Mesothelial cell of epicardium (in vitro differentiated cells): ENCODE data around the gene VPS52. TPM values are rescaled to one million over a fixed set of nuclear protein-coding genes. Genes with fewer than 3 reads are reported as not detected.

Source experiments
- DNase-seq, 2 experiments: peaks; one replicate each; pipeline ENCODE4 v3.0.0; 2021; ENCODE audit warnings: low spot score in 2 of 2; ENCODE audit not compliant: unreplicated experiment in 2 of 2
- H3K27ac Mint-ChIP-seq: 2 replicates; pipeline ENCODE4 v1.8.0; 2021; ENCODE audit warnings: mixed read lengths
- H3K27me3 Mint-ChIP-seq: 2 replicates; pipeline ENCODE4 v1.8.0; 2021; ENCODE audit warnings: low read depth, mixed read lengths
- H3K36me3 Mint-ChIP-seq: 2 replicates; pipeline ENCODE4 v1.8.0; 2021; ENCODE audit warnings: mixed read lengths
- H3K4me1 Mint-ChIP-seq: 2 replicates; pipeline ENCODE4 v1.8.0; 2021; ENCODE audit warnings: mixed read lengths
- H3K4me3 Mint-ChIP-seq: 2 replicates; pipeline ENCODE4 v1.8.0; 2021; ENCODE audit warnings: mild to moderate bottlenecking, moderate library complexity, mixed read lengths
- H3K9me3 Mint-ChIP-seq: 2 replicates; pipeline ENCODE4 v1.8.0; 2021; ENCODE audit warnings: mixed read lengths
- total RNA-seq: library from RNA; stranded (reverse); gene quantifications from 3 replicates; pipeline ENCODE4 v1.2.1, GENCODE V29; 2021
- TF ChIP-seq, protein P1 (sequence below): fragments of 200-600 bp; sonication (generic); IDR thresholded peaks from one replicate; pipeline ENCODE4 v1.5.0; 2021; ENCODE audit warnings: antibody characterized with exemption; ENCODE audit not compliant: unreplicated experiment

Gene VPS52
- total RNA-seq, 1 donor from 2014 or later = 69.8 TPM

DNA sequence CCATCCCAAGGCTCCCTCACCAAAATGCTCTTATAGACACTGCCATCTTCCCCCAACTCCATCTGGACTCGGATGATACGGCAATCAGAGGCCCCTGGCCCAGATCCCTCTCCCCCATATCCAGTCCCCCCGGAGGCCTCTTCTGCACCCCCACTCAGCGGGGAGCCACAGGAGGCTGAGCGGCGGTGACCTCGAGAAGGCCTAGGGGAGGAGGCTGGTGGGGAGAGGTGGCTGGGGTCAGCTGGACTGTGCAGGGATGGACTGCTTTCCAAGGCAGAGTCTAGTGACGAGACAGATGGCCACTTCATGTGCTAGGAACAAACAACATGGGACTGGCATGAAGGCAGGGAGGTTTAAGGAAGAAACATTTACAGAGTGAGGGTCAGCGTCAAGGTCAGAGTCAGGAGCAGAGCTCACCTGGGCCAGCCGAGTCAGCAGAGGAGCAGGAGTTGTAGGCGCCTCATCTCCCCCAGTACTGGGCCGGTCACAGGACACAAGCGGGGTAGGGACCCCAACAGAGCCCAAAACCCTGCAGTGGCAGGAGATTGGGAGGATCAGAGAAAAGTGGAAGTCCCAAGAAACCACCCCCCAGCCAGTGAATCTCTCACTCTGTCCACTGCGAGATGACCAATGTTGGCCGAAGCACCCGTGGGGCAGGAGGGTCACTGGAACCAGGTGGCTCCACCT lies 21.5 kb upstream of the VPS52 start:
- Mint-ChIP-seq H3K27me3 (no peaks in the 10 kb centered on the region), H3K4me3 (no peak overlapping the region), H3K4me1 (peaks cover 34% of the 10 kb centered on the region), H3K9me3 (no peaks in the 10 kb centered on the region), H3K27ac (no peak overlapping the region), H3K36me3 (peaks cover 1% of the 10 kb centered on the region)
- no peak for DNase-seq
- TF ChIP-seq, protein P1, sequence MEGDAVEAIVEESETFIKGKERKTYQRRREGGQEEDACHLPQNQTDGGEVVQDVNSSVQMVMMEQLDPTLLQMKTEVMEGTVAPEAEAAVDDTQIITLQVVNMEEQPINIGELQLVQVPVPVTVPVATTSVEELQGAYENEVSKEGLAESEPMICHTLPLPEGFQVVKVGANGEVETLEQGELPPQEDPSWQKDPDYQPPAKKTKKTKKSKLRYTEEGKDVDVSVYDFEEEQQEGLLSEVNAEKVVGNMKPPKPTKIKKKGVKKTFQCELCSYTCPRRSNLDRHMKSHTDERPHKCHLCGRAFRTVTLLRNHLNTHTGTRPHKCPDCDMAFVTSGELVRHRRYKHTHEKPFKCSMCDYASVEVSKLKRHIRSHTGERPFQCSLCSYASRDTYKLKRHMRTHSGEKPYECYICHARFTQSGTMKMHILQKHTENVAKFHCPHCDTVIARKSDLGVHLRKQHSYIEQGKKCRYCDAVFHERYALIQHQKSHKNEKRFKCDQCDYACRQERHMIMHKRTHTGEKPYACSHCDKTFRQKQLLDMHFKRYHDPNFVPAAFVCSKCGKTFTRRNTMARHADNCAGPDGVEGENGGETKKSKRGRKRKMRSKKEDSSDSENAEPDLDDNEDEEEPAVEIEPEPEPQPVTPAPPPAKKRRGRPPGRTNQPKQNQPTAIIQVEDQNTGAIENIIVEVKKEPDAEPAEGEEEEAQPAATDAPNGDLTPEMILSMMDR = no peak

DNA sequence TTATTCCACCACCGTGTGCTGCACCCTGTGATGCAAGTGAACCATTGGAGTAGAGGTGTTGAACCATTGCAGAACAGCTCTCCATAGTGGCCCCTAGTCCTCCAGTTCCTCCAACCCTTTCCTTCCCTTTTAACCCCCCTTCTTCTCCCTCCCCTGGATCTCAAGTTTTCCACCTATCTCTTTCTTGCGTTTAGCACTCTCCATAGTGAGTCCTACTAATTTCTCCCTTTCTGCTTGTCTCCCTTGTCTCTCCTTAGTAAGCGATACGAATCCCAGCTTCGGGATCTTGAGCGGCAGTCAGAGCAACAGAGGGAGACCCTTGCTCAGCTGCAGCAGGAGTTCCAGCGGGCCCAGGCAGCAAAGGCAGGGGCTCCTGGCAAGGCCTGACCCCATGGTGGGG lies 18.8 kb upstream of the VPS52 start:
- peaks cover 10% of the 10 kb centered on the region for H3K36me3 Mint-ChIP-seq
- H3K27me3 Mint-ChIP-seq = no peaks in the 10 kb centered on the region
- DNase-seq = no peak
- TF ChIP-seq, protein P1 = no peak
- H3K4me1 Mint-ChIP-seq = peaks cover 29% of the 10 kb centered on the region
- H3K9me3 Mint-ChIP-seq = no peaks in the 10 kb centered on the region
- peak overlapping the region; percentile 99 for H3K4me3 Mint-ChIP-seq
- peak overlapping the region; percentile 99 for H3K27ac Mint-ChIP-seq

DNA sequence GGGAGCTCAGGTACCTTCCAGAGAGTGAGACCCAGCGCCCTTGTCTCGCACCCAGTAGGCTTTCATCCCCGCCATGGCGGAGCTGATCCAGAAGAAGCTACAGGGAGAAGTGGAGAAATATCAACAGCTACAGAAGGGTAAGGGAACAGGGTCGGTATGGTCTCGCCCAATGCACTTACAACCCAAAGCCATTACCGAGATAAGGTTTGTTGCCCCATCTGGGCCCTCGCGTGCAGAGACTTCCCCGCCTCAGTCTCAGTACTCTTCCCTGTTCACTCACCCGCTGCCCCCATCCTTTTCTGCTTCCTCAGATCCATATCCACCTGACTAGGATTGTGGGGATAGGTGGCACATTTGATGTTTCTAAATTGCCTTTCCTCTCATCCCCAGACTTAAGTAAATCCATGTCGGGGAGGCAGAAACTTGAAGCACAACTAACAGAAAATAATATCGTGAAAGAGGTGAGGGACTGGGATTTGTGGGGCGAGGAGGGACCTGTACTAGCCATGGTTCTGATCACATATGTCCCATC lies 18.2 kb upstream of the VPS52 start:
- no peaks in the 10 kb centered on the region for H3K27me3 Mint-ChIP-seq
- TF ChIP-seq, protein P1 = no peak
- DNase-seq = no peak
- H3K36me3 Mint-ChIP-seq = peaks cover 10% of the 10 kb centered on the region
- peak overlapping the region; percentile 99 for H3K4me3 Mint-ChIP-seq
- H3K27ac Mint-ChIP-seq = peak overlapping the region; percentile 99
- no peaks in the 10 kb centered on the region for H3K9me3 Mint-ChIP-seq
- peaks cover 29% of the 10 kb centered on the region for H3K4me1 Mint-ChIP-seq

DNA sequence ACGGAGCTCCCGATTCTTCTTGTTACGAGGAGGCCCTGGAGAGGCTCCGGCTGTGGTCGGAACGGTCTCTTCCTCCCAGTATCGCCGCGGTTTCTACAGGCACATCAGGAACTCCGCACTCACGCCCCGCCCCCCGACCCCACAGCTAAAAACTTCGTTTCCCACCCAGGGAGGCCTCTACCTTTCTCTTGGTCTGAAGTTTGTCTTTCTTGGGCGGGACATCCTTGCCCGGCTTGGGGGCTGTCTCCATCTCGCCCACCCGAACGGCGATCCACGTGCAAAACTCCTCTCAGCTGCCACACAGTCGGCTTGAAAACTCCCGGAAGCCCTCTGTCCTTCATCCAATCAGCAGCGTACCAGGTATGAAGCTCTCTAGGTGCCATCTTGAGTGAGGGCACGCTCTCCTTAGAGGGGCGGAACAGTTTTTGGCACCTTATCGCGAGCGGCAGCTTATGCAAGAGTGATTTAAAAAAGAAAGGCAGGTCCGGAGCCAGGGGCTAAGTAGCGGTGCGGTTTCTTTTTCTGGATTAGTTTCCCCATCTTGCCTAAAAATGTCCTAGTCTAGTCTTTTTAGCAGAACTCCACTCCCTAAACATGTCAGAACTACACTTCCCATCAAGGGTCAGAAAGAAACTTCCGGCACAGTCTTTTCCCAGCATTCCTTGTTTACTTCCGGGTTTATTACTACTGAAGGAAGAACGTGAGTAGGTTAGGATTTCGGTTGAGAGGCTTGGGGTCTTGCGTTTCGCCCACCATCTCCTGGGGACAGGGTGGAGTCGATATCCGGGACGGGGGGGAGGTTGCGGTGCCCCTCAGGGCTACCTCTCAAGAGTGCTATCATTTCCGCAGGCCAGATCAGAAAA lies 17.5 kb upstream of the VPS52 start, which contains the start of the genes PFDN6 and WDR46:
TSS of gene PFDN6 (plus strand) at position 681 of the 863 bp plus-strand sequence. CDS start 256 bp downstream, outside the sequence.
TSS of gene WDR46 (minus strand) at position 319 of the 863 bp plus-strand sequence. CDS start at position 250, 69 bp downstream.
- no peaks in the 10 kb centered on the region for H3K27me3 Mint-ChIP-seq
- TF ChIP-seq, protein P1 = no peak
- peak within 1 kb of the TSS; percentile 99 for H3K27ac Mint-ChIP-seq
- H3K36me3 Mint-ChIP-seq = peaks cover 12% of the 10 kb centered on the region
- no peaks in the 10 kb centered on the region for H3K9me3 Mint-ChIP-seq
- H3K4me1 Mint-ChIP-seq = peaks cover 29% of the 10 kb centered on the region
- DNase-seq = peak in 1 of 2 experiments; percentile 75
- H3K4me3 Mint-ChIP-seq = peak within 1 kb of the TSS; percentile 99

DNA sequence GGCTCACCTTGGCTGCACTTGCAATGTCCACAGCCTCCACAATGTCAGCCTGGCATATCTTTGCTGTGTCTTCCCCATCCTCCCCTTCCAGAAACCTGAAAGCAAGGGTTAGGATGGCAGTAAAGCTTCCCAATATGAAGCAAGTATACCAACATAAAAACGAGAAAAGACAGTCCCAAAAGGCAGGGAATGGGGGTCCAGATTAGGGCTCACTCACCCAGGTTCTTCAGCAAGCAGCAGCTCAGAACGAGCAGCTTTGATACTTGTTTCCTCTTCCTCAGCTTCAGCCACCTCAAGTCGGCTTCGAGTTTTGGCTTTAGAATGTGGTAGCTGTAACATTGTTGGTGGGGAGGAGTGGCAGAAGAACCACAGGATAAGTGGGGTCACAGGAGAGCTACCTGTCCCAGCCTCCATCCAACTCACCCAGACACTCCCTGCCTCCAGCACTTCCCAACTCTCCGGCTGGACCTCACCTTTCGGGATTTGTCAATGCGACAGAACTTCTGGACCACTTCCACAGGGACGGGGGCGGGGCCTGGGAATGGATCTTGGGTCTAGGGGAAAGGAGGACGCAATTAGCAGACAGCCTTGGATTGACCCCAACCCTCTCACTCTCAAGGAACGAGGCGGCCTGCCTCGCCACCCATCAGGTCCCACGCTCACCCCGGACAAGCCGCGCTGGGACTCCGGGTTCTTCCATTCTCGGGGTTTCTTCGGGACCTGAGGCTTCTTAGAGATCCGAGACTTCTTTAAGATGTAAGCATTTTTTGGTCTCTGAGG lies 16.7 kb upstream of the VPS52 start:
- TF ChIP-seq, protein P1 = no peak
- DNase-seq = no peak
- Mint-ChIP-seq H3K9me3 (no peaks in the 10 kb centered on the region), H3K36me3 (peaks cover 12% of the 10 kb centered on the region), H3K27me3 (no peaks in the 10 kb centered on the region), H3K27ac (peak overlapping the region; percentile 99), H3K4me3 (peak overlapping the region; percentile 99), H3K4me1 (peaks cover 29% of the 10 kb centered on the region)
